ENCODE results near the gene SPRN.

Gene SPRN

GRCh38 chr10:133465950-133466474, 41.6 kb upstream of the SPRN start:
- TF ChIP-seq CTCF (IDR thresholded peaks at IDR 0.05; ENCODE audit: insufficient read depth, low read length, missing control alignments), result no peak
- CTCF ChIA-PET, result interaction anchor here (1.2 kb wide), 1 partner anchor 136 kb away, joined by 3 read pairs; no protein-coding TSS in a partner anchor
- no peak overlapping the region for H3K4me3 ChIP-seq (ENCODE audit: low read depth, low read length)
- POLR2A ChIA-PET, result no interaction called here
- no peak for DNase-seq (ENCODE audit: low read depth, low spot score)

- H3K4me3 ChIP-seq (ENCODE audit: low read depth, low read length), result no peak overlapping the region
- TF ChIP-seq CTCF (IDR thresholded peaks at IDR 0.05; ENCODE audit: insufficient read depth, low read length, missing control alignments), result no peak
- DNase-seq (ENCODE audit: low read depth, low spot score), result no peak
- CTCF ChIA-PET, result interaction anchor here (1.2 kb wide), 1 partner anchor 136 kb away, joined by 3 read pairs; no protein-coding TSS in a partner anchor
- POLR2A ChIA-PET, result no interaction called here
These were observed 40.9 kb upstream of the SPRN start for GRCh38 chr10:133465191-133465949.

- CTCF ChIA-PET, result no interaction called here
- H3K4me3 ChIP-seq (ENCODE audit: low read depth, low read length), result no peak overlapping the region
- TF ChIP-seq CTCF (IDR thresholded peaks at IDR 0.05; ENCODE audit: insufficient read depth, low read length, missing control alignments), result no peak
- DNase-seq (ENCODE audit: low read depth, low spot score), result no peak
- POLR2A ChIA-PET, result no interaction called here
These were observed 40.2 kb upstream of the SPRN start for GRCh38 chr10:133464582-133465031.

GRCh38 chr10:133462512-133463305, 38.3 kb upstream of the SPRN start:
- POLR2A ChIA-PET, result no interaction called here
- no peak for DNase-seq (ENCODE audit: low read depth, low spot score)
- no peak for TF ChIP-seq CTCF (IDR thresholded peaks at IDR 0.05; ENCODE audit: insufficient read depth, low read length, missing control alignments)
- H3K4me3 ChIP-seq (ENCODE audit: low read depth, low read length), result no peak overlapping the region
- CTCF ChIA-PET, result interaction anchor here (0.9 to 1.4 kb wide), 5 partner anchors 9 to 57 kb away, joined by 3 to 4 read pairs (median 3); partner anchors contain the start of gene SCART1

GRCh38 chr10:133461841-133462240, 37.4 kb upstream of the SPRN start:
- no peak overlapping the region for H3K4me3 ChIP-seq (ENCODE audit: low read depth, low read length)
- no peak for DNase-seq (ENCODE audit: low read depth, low spot score)
- ChIA-PET POLR2A (no interaction called here), CTCF (interaction anchor here (0.9 to 1.7 kb wide), 5 partner anchors 8 to 58 kb away, joined by 3 to 5 read pairs (median 3); partner anchors contain the start of gene SCART1)
- no peak for TF ChIP-seq CTCF (IDR thresholded peaks at IDR 0.05; ENCODE audit: insufficient read depth, low read length, missing control alignments)

GRCh38 chr10:133461027-133461426, 36.6 kb upstream of the SPRN start:
- ChIA-PET CTCF (interaction anchor here (1.4 to 1.7 kb wide), 2 partner anchors 59 to 131 kb away, joined by 5 read pairs; no protein-coding TSS in a partner anchor), POLR2A (no interaction called here)
- TF ChIP-seq CTCF (IDR thresholded peaks at IDR 0.05; ENCODE audit: insufficient read depth, low read length, missing control alignments), result no peak
- no peak for DNase-seq (ENCODE audit: low read depth, low spot score)
- H3K4me3 ChIP-seq (ENCODE audit: low read depth, low read length), result no peak overlapping the region

Data from AG04449 (cell line).